Kidney tubule cell (primary cell): ENCODE results near the gene PTPRD.

Experiments used
- DNase-seq: peaks from one replicate; pipeline ENCODE4 v3.0.0-alpha.2; 2018; ENCODE audit warnings: low spot score

PTPRD gene

GRCh38 chr9:9752722-9753121 lies 860.1 kb downstream of the PTPRD start:
- DNase-seq: no peak

GRCh38 chr9:9751996-9752395 lies 860.8 kb downstream of the PTPRD start:
- no peak for DNase-seq

GRCh38 chr9:9750719-9751118 lies 862.1 kb downstream of the PTPRD start:
- DNase-seq: no peak

GRCh38 chr9:9749591-9749990 lies 863.2 kb downstream of the PTPRD start:
- no peak for DNase-seq

- peak; percentile 87 for DNase-seq
These were observed 865.0 kb downstream of the PTPRD start for GRCh38 chr9:9747787-9748186.

GRCh38 chr9:9746826-9747225 lies 866.0 kb downstream of the PTPRD start:
- peak; percentile 59 for DNase-seq

- no peak for DNase-seq
These were observed 869.0 kb downstream of the PTPRD start for GRCh38 chr9:9743822-9744221.

GRCh38 chr9:9730174-9730573 lies 882.6 kb downstream of the PTPRD start:
- no peak for DNase-seq

GRCh38 chr9:9729082-9729481 lies 883.7 kb downstream of the PTPRD start:
- no peak for DNase-seq

- DNase-seq: no peak
These were observed 893.3 kb downstream of the PTPRD start for GRCh38 chr9:9719373-9720112.

GRCh38 chr9:9718691-9719090 lies 894.1 kb downstream of the PTPRD start:
- DNase-seq: no peak

GRCh38 chr9:9679433-9679832 lies 933.4 kb downstream of the PTPRD start:
- no peak for DNase-seq

GRCh38 chr9:9674461-9674860 lies 938.3 kb downstream of the PTPRD start:
- DNase-seq: no peak

GRCh38 chr9:9670454-9670853 lies 942.3 kb downstream of the PTPRD start:
- DNase-seq: no peak

- DNase-seq: no peak
These were observed 967.8 kb downstream of the PTPRD start for GRCh38 chr9:9645006-9645405.

- no peak for DNase-seq
These were observed 981.5 kb downstream of the PTPRD start for GRCh38 chr9:9631284-9631683.

- no peak for DNase-seq
These were observed 987.6 kb downstream of the PTPRD start for GRCh38 chr9:9625248-9625647.

- DNase-seq: no peak
These were observed 989.3 kb downstream of the PTPRD start for GRCh38 chr9:9623506-9623905.

- no peak for DNase-seq
These were observed 991.4 kb downstream of the PTPRD start for GRCh38 chr9:9621355-9621940.

- DNase-seq: no peak
These were observed 992.1 kb downstream of the PTPRD start for GRCh38 chr9:9620736-9621135.

GRCh38 chr9:9615086-9615485 lies 997.7 kb downstream of the PTPRD start:
- no peak for DNase-seq

GRCh38 chr9:9614607-9615006 lies 998.2 kb downstream of the PTPRD start:
- no peak for DNase-seq

- no peak for DNase-seq
These were observed 1000.0 kb downstream of the PTPRD start for GRCh38 chr9:9612755-9613154.

GRCh38 chr9:9612270-9612669 lies 1000.5 kb downstream of the PTPRD start:
- DNase-seq: no peak
